Stimulated activated CD8-positive, alpha-beta memory T cell treated with anti-CD3 and anti-CD28 coated beads, Interleukin-7, amount 100 ng/mL, for 4 hours (primary cell): Measurements from ENCODE around the gene GRPEL2.
"Not testable (repeated sequence)": the region's sequence is repeated elsewhere in the genome, so short reads cannot be mapped to it uniquely, and the experiment has no call there.

Experiments used
- DNase-seq, 2 donors: peaks; one replicate each; pipeline ENCODE4 v3.0.0-alpha.2; 2020; ENCODE audit warnings: low read depth in 2 of 2

Gene GRPEL2

DNA sequence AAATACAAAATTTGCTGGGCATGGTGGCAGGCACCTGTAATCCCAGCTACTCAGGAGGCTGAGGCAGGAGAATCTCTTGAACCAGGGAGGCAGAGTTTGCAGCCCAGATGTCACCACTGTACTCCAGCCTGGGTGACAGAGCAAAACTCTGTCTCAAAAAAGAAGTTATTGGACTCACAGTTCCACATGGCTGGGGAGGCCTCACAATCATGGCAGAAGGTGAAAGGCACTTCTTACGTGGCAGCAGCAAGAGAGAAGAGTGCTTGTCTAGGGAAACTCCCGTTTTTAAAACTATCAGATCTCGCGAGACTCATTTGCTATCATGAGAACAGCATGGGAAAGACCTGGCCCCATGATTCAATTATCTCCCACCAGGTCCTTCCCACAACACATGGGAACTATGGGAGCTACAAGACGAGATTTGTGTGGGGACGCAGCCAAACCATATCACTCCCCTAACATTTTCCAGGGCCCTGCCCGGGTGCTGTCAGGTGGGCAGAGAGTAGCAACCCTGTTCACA is 53.5 kb downstream of the GRPEL2 start:
- not testable (repeated sequence) for DNase-seq

DNA sequence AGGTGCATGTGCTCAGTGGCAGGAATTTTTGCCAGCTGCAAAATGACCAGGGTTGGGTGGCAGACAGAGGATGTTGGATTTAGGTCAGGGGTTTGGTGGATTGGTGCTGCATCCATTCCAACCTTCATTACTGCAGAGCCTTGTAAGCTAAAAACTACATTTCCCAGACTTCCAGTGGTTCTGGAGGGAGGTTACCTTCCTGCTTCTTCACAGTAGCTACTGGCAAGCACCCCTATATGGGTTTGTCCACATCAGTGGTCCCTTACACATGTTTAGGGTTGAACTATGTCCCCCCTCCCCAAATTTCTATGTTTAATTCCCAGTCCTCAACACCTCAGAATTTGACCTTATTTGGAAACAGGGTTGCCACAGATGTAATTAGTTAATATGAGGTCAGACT is 54.5 kb downstream of the GRPEL2 start:
- DNase-seq, result no peak

- DNase-seq, result no peak
Observed at GRCh38 chr5:149400304-149400703, 55.0 kb downstream of the GRPEL2 start.

GRCh38 chr5:149401051-149401450 is 55.8 kb downstream of the GRPEL2 start:
- DNase-seq, result no peak

GRCh38 chr5:149402291-149402690 is 57.0 kb downstream of the GRPEL2 start:
- DNase-seq, result no peak
